Transverse colon (tissue), 3 donors: ENCODE measurements around the gene DAPP1.

Experiments
- CTCF ChIP-seq, 5 experiments: fragments of 200-600 bp in 3 of 5; fragments of 450-650 bp in 2 of 5; sonication (generic) in 3 of 5; IDR thresholded peaks; 1 replicate in 2 of 5; 2 replicates in 3 of 5; pipeline ENCODE4 v1.5.1; 2016 to 2017; ENCODE audit warnings: antibody characterized with exemption in 5 of 5, inconsistent platforms in 3 of 5, mild to moderate bottlenecking in 2 of 5, moderate library complexity in 1 of 5
- POLR2A ChIP-seq: fragments of 450-650 bp; IDR thresholded peaks from one replicate; pipeline ENCODE4 v1.6.1; 2016; ENCODE audit warnings: antibody characterized with exemption, mild to moderate bottlenecking, moderate library complexity

- no peak for TF ChIP-seq CTCF (IDR thresholded peaks at IDR 0.05)
- no peak for TF ChIP-seq POLR2A
These were observed 30.8 kb downstream of the DAPP1 start for GRCh38 chr4:99847362-99847976.
